HepG2 (cell line): ENCODE data around the gene GPATCH8. TPM values are rescaled to one million over a fixed set of nuclear protein-coding genes. Genes with fewer than 3 reads are reported as not detected.

Source experiments
- ARNT2 ChIP-seq: sonication (generic); formaldehyde crosslinking; IDR thresholded peaks from 2 replicates; pipeline ENCODE4 v1.8.0; 2022; ENCODE audit warnings: mild to moderate bottlenecking, low read depth, missing genetic modification reagents, moderate library complexity
- CBFB ChIP-seq: sonication (generic); formaldehyde crosslinking; IDR thresholded peaks from 2 replicates; pipeline ENCODE4 v1.4.0; 2020; ENCODE audit warnings: missing genetic modification reagents
- ELF4 ChIP-seq: sonication (generic); formaldehyde crosslinking; IDR thresholded peaks from 2 replicates; pipeline ENCODE4 v1.5.0; 2020; ENCODE audit warnings: missing genetic modification reagents, mild to moderate bottlenecking, moderate library complexity, borderline replicate concordance
- EP300 ChIP-seq, 3 experiments: sonication (generic) in 1 of 3; formaldehyde crosslinking in 1 of 3; IDR thresholded peaks; 2 replicates each; pipeline versions ENCODE4 v1.5.1 to v1.6.1; 2011 to 2020; ENCODE audit warnings: low read depth in 2 of 3, low read length in 2 of 3, borderline replicate concordance in 1 of 3, improper control_type of control experiment in 1 of 3, mild to moderate bottlenecking in 1 of 3, missing genetic modification reagents in 1 of 3, moderate library complexity in 1 of 3
- FOXM1 ChIP-seq: sonication (generic); formaldehyde crosslinking; IDR thresholded peaks from 2 replicates; pipeline ENCODE4 v1.5.0; 2020; ENCODE audit warnings: missing genetic modification reagents
- HNRNPL ChIP-seq: fragments of 200-400 bp; formaldehyde crosslinking; IDR thresholded peaks from 2 replicates; pipeline ENCODE4 v1.6.1; 2017; ENCODE audit warnings: mild to moderate bottlenecking, low read depth, low read length
- PRMT3 ChIP-seq: sonication (generic); formaldehyde crosslinking; IDR thresholded peaks from 2 replicates; pipeline ENCODE4 v1.8.1; 2022; ENCODE audit warnings: low read depth, mild to moderate bottlenecking, moderate library complexity, missing genetic modification reagents, borderline replicate concordance
- RBM39 ChIP-seq: fragments of 200-400 bp; formaldehyde crosslinking; IDR thresholded peaks from one replicate; pipeline ENCODE4 v1.6.1; 2018; ENCODE audit warnings: antibody characterized with exemption, mild to moderate bottlenecking, low read depth, low read length; ENCODE audit not compliant: poor library complexity, severe bottlenecking
- SAP130 ChIP-seq: IDR thresholded peaks from 2 replicates; pipeline ENCODE4 v1.6.1; 2016; ENCODE audit warnings: low read depth
- SKIL ChIP-seq: sonication (generic); formaldehyde crosslinking; IDR thresholded peaks from 2 replicates; pipeline ENCODE4 v1.8.0; 2022; ENCODE audit warnings: missing genetic modification reagents, mild to moderate bottlenecking, moderate library complexity, borderline replicate concordance
- SRY ChIP-seq: sonication (generic); formaldehyde crosslinking; IDR thresholded peaks from 2 replicates; pipeline ENCODE4 v1.8.0; 2022; ENCODE audit warnings: mild to moderate bottlenecking, missing genetic modification reagents
- TOE1 ChIP-seq: sonication (generic); formaldehyde crosslinking; IDR thresholded peaks from 2 replicates; pipeline ENCODE4 v1.4.0; 2020; ENCODE audit warnings: mild to moderate bottlenecking, missing genetic modification reagents
- ZBTB7B ChIP-seq: sonication (generic); formaldehyde crosslinking; IDR thresholded peaks from 2 replicates; pipeline ENCODE4 v1.4.0; 2020; ENCODE audit warnings: missing genetic modification reagents
- ZFY ChIP-seq: sonication (generic); formaldehyde crosslinking; IDR thresholded peaks from 2 replicates; pipeline ENCODE4 v1.4.0; 2020; ENCODE audit warnings: missing genetic modification reagents
- ZNF225 ChIP-seq: sonication (generic); formaldehyde crosslinking; IDR thresholded peaks from 2 replicates; pipeline ENCODE4 v1.4.0; 2020; ENCODE audit warnings: mild to moderate bottlenecking, missing genetic modification reagents
- ZNF543 ChIP-seq: sonication (generic); formaldehyde crosslinking; IDR thresholded peaks from 2 replicates; pipeline ENCODE4 v1.4.0; 2020; ENCODE audit warnings: mild to moderate bottlenecking, missing genetic modification reagents
- polyA plus RNA-seq, 8 experiments: library from polyadenylated mRNA; depleted of rRNA in 3 of 8; stranded (reverse) in 7 of 8; unstranded in 1 of 8; fragments of >200 nt; fragmentation: Illumina TruSeq in 4 of 8; extraction: Trizol in 4 of 8; gene quantifications; 2 replicates each; pipeline versions ENCODE4 v1.2.1 to v1.2.3, GENCODE V29; 2011 to 2016; ENCODE audit warnings: low read depth in 4 of 8, missing spikeins in 1 of 8, mixed read lengths in 1 of 8; ENCODE audit not compliant: insufficient read depth in 1 of 8
- total RNA-seq, 5 experiments: library from RNA; depleted of rRNA; stranded (reverse); fragments of >200 nt; fragmentation: Illumina TruSeq; extraction: Trizol; gene quantifications; 2 replicates each; pipeline ENCODE4 v1.2.3, GENCODE V29; 2016; ENCODE audit warnings: low read depth in 1 of 5
- TF ChIP-seq, protein P1 (sequence below): sonication (generic); formaldehyde crosslinking; IDR thresholded peaks from 2 replicates; pipeline ENCODE4 v1.5.1; 2020; ENCODE audit warnings: missing genetic modification reagents, mild to moderate bottlenecking, borderline replicate concordance
- TF ChIP-seq, protein P2 (sequence below): IDR thresholded peaks from 2 replicates; pipeline ENCODE4 v1.6.1; 2018; ENCODE audit warnings: missing genetic modification reagents
- TF ChIP-seq, protein P3 (sequence below): sonication (generic); formaldehyde crosslinking; IDR thresholded peaks from 2 replicates; pipeline ENCODE4 v1.8.1; 2023; ENCODE audit warnings: mild to moderate bottlenecking, missing genetic modification reagents
- TF ChIP-seq, protein P4 (sequence below), 2 experiments: sonication (generic) in 1 of 2; formaldehyde crosslinking in 1 of 2; IDR thresholded peaks; 2 replicates each; pipeline versions ENCODE4 v1.4.0 to v1.6.1; 2018 to 2020; ENCODE audit warnings: missing genetic modification reagents in 2 of 2, borderline replicate concordance in 1 of 2, low read depth in 1 of 2, mild to moderate bottlenecking in 1 of 2, missing biosample characterization in 1 of 2

GPATCH8 gene
- total and polyA plus RNA-seq, 2 of the 13 experiments (the other 11 are each of a cell fraction or from before 2014, with no cell fraction given): 20.7 to 21.5 TPM

DNA sequence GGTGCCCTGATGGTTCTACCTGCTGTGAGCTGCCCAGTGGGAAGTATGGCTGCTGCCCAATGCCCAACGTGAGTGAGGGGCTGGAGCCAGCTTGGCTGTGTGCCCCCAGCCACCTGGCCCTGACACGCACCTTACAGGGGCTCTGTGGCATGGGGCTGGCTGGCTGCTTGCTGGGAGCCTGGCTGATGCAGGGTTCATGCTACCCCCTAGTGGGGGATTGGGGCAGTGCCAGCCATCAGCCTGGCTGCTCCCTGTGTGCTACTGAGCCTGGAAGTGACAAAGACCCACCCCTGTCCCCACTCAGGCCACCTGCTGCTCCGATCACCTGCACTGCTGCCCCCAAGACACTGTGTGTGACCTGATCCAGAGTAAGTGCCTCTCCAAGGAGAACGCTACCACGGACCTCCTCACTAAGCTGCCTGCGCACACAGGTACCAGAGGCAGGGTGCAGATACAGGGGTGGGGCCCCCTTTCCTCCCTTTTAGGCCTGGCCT lies 152.4 kb downstream of the GPATCH8 start (continued):
- TF ChIP-seq, protein P1, sequence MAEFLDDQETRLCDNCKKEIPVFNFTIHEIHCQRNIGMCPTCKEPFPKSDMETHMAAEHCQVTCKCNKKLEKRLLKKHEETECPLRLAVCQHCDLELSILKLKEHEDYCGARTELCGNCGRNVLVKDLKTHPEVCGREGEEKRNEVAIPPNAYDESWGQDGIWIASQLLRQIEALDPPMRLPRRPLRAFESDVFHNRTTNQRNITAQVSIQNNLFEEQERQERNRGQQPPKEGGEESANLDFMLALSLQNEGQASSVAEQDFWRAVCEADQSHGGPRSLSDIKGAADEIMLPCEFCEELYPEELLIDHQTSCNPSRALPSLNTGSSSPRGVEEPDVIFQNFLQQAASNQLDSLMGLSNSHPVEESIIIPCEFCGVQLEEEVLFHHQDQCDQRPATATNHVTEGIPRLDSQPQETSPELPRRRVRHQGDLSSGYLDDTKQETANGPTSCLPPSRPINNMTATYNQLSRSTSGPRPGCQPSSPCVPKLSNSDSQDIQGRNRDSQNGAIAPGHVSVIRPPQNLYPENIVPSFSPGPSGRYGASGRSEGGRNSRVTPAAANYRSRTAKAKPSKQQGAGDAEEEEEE: 0 out of 2 replicates have a peak, but pooled peaks have one; percentile 63
- TF ChIP-seq FOXM1 (CRISPR knock-in tag) (0 out of 2 replicates have a peak, but pooled peaks have one; percentile 25), ZFY (0 out of 2 replicates have a peak, but pooled peaks have one; percentile 28), TOE1 (CRISPR knock-in tag) (no peak), ELF4 (CRISPR knock-in tag) (no peak), RBM39 (peak; percentile 32), SAP130 (peak; percentile 26; the same call in 1 of the 2 replicates), CBFB (CRISPR knock-in tag) (peak; percentile 39; the same call in 1 of the 2 replicates), ZBTB7B (CRISPR knock-in tag) (0 out of 2 replicates have a peak, but pooled peaks have one; percentile 37), ARNT2 (CRISPR knock-in tag) (peak; percentile 41; the same call in 1 of the 2 replicates), ZNF543 (no peak), ZNF225 (CRISPR knock-in tag) (0 out of 2 replicates have a peak, but pooled peaks have one; percentile 45), HNRNPL (no peak), PRMT3 (no peak), SKIL (no peak), EP300 (IDR thresholded peaks at IDR 0.05; ENCODE audit: low read depth in 2 of 2, low read length in 2 of 2) (no peak), EP300 (CRISPR knock-in tag; IDR thresholded peaks at IDR 0.05; ENCODE audit: borderline replicate concordance) (peak; percentile 41; the same call in 1 of the 2 replicates), SRY (CRISPR knock-in tag) (no peak)
- TF ChIP-seq, protein P2, sequence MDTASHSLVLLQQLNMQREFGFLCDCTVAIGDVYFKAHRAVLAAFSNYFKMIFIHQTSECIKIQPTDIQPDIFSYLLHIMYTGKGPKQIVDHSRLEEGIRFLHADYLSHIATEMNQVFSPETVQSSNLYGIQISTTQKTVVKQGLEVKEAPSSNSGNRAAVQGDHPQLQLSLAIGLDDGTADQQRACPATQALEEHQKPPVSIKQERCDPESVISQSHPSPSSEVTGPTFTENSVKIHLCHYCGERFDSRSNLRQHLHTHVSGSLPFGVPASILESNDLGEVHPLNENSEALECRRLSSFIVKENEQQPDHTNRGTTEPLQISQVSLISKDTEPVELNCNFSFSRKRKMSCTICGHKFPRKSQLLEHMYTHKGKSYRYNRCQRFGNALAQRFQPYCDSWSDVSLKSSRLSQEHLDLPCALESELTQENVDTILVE: peak; percentile 34; the same call in 1 of the 2 replicates
- TF ChIP-seq, protein P3, sequence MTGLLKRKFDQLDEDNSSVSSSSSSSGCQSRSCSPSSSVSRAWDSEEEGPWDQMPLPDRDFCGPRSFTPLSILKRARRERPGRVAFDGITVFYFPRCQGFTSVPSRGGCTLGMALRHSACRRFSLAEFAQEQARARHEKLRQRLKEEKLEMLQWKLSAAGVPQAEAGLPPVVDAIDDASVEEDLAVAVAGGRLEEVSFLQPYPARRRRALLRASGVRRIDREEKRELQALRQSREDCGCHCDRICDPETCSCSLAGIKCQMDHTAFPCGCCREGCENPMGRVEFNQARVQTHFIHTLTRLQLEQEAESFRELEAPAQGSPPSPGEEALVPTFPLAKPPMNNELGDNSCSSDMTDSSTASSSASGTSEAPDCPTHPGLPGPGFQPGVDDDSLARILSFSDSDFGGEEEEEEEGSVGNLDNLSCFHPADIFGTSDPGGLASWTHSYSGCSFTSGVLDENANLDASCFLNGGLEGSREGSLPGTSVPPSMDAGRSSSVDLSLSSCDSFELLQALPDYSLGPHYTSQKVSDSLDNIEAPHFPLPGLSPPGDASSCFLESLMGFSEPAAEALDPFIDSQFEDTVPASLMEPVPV (CRISPR knock-in tag): no peak
- TF ChIP-seq, protein P4, sequence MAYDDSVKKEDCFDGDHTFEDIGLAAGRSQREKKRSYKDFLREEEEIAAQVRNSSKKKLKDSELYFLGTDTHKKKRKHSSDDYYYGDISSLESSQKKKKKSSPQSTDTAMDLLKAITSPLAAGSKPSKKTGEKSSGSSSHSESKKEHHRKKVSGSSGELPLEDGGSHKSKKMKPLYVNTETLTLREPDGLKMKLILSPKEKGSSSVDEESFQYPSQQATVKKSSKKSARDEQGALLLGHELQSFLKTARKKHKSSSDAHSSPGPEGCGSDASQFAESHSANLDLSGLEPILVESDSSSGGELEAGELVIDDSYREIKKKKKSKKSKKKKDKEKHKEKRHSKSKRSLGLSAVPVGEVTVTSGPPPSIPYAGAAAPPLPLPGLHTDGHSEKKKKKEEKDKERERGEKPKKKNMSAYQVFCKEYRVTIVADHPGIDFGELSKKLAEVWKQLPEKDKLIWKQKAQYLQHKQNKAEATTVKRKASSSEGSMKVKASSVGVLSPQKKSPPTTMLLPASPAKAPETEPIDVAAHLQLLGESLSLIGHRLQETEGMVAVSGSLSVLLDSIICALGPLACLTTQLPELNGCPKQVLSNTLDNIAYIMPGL (CRISPR knock-in tag; IDR thresholded peaks at IDR 0.05; ENCODE audit: borderline replicate concordance in 1 of 2, low read depth in 1 of 2): peak; percentile 52 to 72; a peak in 2 of 4 replicates
